Activated CD4-positive, alpha-beta T cell treated with anti-CD3 and anti-CD28 coated beads, Interleukin-2, amount 50 U/mL, for 48 hours (primary cell): ENCODE measurements around the gene CASQ1.

Experiments used
- DNase-seq, 2 experiments: peaks; one replicate each; pipeline ENCODE4 v3.0.0-alpha.2; 2020

Gene CASQ1

GRCh38 chr1:160189649-160190625 is at the start of gene CASQ1:
CASQ1 (plus strand) TSS chr1:160190575; CDS start chr1:160190752, 177 bp downstream.
- no peak for DNase-seq

- DNase-seq = no peak
Measured at GRCh38 chr1:160143695-160144094, 46.7 kb upstream of the CASQ1 start.

DNA sequence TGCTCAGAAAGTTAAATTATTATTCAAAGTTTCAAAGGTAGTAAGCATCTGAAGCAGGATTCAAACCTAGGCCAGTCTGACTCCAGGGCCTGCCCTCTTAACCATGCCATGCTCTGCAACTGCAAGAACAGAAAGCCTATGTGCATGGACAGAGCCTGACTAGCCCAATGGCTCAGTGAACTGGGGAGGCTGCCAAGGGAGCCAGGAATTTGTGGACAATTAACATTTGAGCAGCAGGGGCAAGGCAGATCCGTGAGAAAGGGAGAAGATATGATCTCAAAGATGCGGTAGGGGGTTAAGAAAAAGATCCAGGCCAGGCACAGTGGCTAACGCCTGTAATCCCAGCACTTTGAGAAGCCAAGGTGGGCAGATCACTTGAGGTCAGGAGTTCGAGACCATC is 45.5 kb upstream of the CASQ1 start:
- no peak for DNase-seq

GRCh38 chr1:160146107-160146506 is 44.3 kb upstream of the CASQ1 start:
- DNase-seq = no peak

- no peak for DNase-seq
Measured at GRCh38 chr1:160148121-160148520, 42.3 kb upstream of the CASQ1 start.

DNA sequence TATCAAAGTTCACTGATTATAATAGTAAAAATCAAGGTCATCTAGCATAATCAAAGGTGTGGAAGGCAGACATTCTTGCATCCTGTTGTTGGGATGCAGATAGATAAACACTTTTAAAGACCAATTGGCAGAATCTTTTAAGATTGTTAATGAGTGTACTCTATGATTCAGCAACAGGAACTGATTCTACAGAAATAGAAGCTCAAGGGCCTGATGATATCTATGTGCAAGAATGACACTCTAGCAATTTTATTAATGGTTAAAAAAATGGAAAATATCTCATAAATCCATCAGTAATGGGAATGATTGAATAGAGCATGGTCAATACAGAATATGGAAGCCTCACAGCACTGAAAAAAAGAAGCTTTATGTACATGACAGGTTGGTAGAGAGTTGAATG is 41.1 kb upstream of the CASQ1 start:
- no peak for DNase-seq

GRCh38 chr1:160149716-160150115 is 40.7 kb upstream of the CASQ1 start:
- no peak for DNase-seq

GRCh38 chr1:160151303-160151702 is 39.1 kb upstream of the CASQ1 start, which contains the start of gene ATP1A4:
ATP1A4 (plus strand) TSS chr1:160151603; CDS start chr1:160152041, 438 bp downstream.
- DNase-seq = no peak

- DNase-seq = no peak
Measured at GRCh38 chr1:160154790-160155189, 35.6 kb upstream of the CASQ1 start.

GRCh38 chr1:160156361-160156760 is 34.0 kb upstream of the CASQ1 start:
- no peak for DNase-seq

DNA sequence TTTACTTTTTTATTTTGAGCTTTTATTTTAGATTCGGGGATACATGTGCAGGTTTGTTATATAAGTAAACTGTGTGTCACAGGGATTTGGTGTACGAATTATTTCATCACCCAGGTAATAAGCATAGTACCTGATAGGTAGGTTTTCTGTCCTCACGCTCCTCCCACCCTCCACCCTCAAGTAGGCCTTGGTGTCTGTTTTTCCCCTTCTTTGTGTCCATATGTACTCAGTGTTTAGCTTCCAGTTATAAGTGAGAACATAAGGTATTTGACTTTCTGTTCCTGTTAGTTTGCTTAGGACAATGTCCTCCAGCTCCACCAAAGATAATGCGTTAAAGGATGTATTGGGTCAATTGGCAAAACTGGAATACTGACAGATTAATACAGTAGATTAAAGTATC is 33.2 kb upstream of the CASQ1 start:
- no peak for DNase-seq

- no peak for DNase-seq
Measured at GRCh38 chr1:160158031-160158430, 32.3 kb upstream of the CASQ1 start.

GRCh38 chr1:160158534-160158933 is 31.8 kb upstream of the CASQ1 start:
- DNase-seq = no peak

DNA sequence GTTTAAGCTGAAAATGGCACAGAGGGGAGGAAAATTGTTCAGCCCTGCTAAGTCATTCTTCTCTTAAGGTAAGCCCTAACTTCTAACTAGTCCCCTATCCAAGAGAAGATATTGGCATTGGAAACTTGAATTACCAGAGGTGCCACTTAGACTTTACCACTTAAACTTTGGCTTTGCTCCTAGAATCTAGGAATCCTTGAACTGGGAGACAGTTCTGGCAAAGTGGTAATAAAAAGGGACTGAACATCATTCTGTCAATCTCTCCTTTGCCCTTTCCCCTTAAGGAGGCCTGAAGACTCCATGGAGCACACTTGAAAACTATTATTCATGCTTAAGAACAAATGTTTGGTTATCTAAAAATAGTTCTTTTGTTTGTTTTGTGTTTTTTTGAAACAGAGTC is 30.5 kb upstream of the CASQ1 start:
- no peak for DNase-seq

DNA sequence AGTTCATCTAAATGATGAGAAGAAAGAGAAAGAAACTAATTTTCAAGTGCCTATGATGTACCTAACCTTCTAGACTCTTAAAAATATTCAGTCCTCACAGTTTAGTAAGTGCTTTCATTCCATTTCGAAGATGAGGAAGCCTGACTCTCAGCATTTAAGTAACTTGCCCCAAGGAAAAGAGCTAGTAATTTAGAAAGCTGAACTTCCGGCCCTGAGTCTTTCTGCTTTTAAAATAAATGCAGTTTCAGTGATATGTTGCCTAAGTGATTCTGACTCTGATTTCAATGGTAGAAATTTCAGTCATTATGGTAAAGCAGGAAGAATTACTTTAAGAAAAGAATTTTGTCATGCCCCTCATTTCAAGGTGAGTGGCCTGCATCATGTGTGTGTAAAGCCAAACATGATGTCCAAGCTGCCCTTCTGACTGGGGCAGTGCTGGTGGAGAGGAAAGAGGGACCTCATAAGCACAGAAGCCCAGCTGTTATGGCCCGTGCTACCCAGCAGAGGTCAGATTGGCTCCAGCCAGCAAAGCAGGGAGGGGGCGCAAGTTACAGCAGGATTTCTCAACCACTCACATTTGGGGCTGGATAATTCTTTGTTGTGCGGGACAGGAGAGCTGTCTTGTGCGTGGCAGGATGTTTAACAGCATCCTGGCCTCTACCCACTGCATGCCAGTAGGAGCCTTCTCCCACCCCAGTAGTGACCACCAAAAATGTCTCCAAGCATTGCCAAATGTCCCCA is 28.2 kb upstream of the CASQ1 start:
- no peak for DNase-seq

DNA sequence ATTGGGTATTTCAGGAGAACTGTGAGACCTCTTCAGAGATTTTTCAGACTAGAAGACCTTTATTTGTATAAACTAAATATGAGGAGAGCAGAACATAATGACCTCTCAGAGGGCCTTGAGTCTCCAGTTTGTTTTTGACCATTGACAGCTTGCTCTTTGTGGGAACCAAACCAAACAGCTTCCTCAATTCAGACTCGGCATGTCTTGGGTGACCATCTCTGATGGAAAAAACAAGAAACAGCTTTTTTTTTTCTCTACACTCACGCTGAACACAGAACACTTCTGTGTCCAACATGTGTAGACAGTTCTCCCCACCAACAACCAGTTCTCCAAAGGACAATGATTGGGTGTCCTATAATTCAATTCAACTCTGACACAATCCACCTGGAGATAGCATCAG is 27.4 kb upstream of the CASQ1 start:
- no peak for DNase-seq

DNA sequence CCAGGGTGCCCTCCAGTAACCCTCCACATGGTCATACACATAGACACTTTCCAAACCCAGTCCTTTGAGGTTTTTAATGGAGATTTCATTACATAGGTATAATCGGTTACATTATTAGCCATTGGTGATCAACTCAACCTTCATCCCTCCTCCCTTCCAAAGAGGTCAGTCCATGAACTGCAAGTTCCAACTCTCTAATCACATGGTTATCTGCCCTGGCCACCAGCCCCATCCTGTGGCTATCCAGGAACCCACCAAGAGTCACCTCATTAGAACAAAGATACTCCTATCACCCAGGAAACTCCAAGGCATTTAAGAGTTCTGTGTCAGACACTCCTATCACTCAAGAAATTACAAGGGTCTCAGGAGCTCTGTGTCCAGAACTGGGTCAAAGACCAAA is 26.8 kb upstream of the CASQ1 start:
- no peak for DNase-seq

- DNase-seq = no peak
Measured at GRCh38 chr1:160164121-160164520, 26.3 kb upstream of the CASQ1 start.

- DNase-seq = no peak
Measured at GRCh38 chr1:160166166-160166868, 24.1 kb upstream of the CASQ1 start.

DNA sequence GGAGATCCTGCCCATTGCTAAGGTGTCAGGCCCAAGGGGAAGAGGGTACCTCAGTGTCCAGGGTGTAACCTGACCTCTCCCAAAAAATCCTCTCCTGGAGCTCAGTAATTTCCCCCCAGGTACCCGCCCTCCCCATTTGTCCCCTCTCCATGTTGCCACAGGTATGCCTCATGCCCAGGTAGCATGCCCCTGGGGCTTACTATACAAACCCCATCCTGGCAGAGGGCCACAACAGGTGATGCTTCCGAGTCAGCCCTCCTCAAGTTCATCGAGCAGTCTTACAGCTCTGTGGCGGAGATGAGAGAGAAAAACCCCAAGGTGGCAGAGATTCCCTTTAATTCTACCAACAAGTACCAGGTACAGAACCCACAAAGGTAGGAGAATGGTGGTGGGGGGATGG is 23.3 kb upstream of the CASQ1 start:
- DNase-seq = no peak

GRCh38 chr1:160167580-160167979 is 22.8 kb upstream of the CASQ1 start:
- peak in 1 of 2 experiments; percentile 11 for DNase-seq

- no peak for DNase-seq
Measured at GRCh38 chr1:160168016-160168415, 22.4 kb upstream of the CASQ1 start.
